ENCODE data around the gene NBAS.

DNA sequence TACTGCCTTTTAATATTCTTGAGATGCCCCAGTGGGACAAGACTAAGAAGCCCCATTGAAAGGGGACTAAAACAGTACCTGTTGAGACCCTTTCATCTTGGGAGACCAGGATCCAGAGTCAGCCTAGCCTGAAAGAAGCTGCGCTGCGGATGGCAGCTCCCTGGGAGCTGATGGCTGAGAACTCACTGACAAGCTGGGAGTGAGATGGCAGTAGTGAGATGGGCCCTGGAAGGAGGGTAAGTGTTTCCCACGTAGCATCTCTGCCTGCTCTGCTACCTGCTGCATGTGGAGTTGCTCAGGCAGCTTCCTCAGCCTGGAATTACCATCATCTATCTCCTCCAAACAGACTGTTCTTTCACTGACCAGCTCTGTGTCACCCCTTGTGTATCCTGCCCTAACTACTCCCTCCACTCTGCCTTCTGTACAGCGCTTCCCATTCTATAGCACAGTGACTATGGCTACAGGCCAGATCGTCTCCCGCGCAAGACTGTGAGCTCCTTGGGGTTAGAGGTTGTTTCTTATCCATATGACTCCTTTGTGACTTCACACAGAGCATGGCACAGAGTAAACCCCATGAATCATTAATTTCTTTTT, 330.4 kb downstream of the NBAS start:
- peak; percentile 11 for TF ChIP-seq EP300 (conservative IDR thresholded peaks at IDR 0.05; ENCODE audit: poor library complexity, severe bottlenecking)
- TF ChIP-seq EZH2 (IDR thresholded peaks at IDR 0.05; ENCODE audit: borderline replicate concordance, insufficient read depth, low read length, poor library complexity, severe bottlenecking), result no peak
- TF ChIP-seq, protein P1, sequence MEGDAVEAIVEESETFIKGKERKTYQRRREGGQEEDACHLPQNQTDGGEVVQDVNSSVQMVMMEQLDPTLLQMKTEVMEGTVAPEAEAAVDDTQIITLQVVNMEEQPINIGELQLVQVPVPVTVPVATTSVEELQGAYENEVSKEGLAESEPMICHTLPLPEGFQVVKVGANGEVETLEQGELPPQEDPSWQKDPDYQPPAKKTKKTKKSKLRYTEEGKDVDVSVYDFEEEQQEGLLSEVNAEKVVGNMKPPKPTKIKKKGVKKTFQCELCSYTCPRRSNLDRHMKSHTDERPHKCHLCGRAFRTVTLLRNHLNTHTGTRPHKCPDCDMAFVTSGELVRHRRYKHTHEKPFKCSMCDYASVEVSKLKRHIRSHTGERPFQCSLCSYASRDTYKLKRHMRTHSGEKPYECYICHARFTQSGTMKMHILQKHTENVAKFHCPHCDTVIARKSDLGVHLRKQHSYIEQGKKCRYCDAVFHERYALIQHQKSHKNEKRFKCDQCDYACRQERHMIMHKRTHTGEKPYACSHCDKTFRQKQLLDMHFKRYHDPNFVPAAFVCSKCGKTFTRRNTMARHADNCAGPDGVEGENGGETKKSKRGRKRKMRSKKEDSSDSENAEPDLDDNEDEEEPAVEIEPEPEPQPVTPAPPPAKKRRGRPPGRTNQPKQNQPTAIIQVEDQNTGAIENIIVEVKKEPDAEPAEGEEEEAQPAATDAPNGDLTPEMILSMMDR (IDR thresholded peaks at IDR 0.05; ENCODE audit: poor library complexity, severe bottlenecking), result no peak
- TF ChIP-seq TAF1 (IDR thresholded peaks at IDR 0.05; ENCODE audit: low read depth), result no peak
- no peak for TF ChIP-seq POLR2AphosphoS5 (IDR thresholded peaks at IDR 0.05)

Data from neural cell (in vitro differentiated cells).